ENCODE measurements around the gene PELI2. TPM values are rescaled to one million over a fixed set of nuclear protein-coding genes. Genes with fewer than 3 reads are reported as not detected.

PELI2 gene
- total RNA-seq, 1 donor from 2014 or later, result 40.6 TPM

GRCh38 chr14:56235388-56235787 lies 117.2 kb downstream of the PELI2 start:
- no peak overlapping the region for H3K27ac Mint-ChIP-seq (ENCODE audit: unreplicated experiment)
- H3K27me3 Mint-ChIP-seq (ENCODE audit: unreplicated experiment), result peaks cover 2% of the 10 kb centered on the region
- no peaks in the 10 kb centered on the region for H3K9me3 Mint-ChIP-seq (ENCODE audit: unreplicated experiment)
- peaks cover 11% of the 10 kb centered on the region for H3K36me3 Mint-ChIP-seq (ENCODE audit: low read depth, unreplicated experiment)
- H3K4me1 Mint-ChIP-seq (ENCODE audit: unreplicated experiment), result peaks cover 20% of the 10 kb centered on the region
- no peak overlapping the region for H3K4me3 Mint-ChIP-seq (ENCODE audit: unreplicated experiment)
- TF ChIP-seq CTCF (IDR thresholded peaks at IDR 0.05; ENCODE audit: unreplicated experiment), result no peak
- DNase-seq (ENCODE audit: low spot score), result no peak

- Mint-ChIP-seq H3K4me1 (ENCODE audit: unreplicated experiment) (peaks cover 20% of the 10 kb centered on the region), H3K27me3 (ENCODE audit: unreplicated experiment) (peaks cover 2% of the 10 kb centered on the region), H3K27ac (ENCODE audit: unreplicated experiment) (no peak overlapping the region), H3K4me3 (ENCODE audit: unreplicated experiment) (no peak overlapping the region), H3K36me3 (ENCODE audit: low read depth, unreplicated experiment) (peaks cover 11% of the 10 kb centered on the region), H3K9me3 (ENCODE audit: unreplicated experiment) (no peaks in the 10 kb centered on the region)
- no peak for DNase-seq (ENCODE audit: low spot score)
- TF ChIP-seq CTCF (IDR thresholded peaks at IDR 0.05; ENCODE audit: unreplicated experiment), result no peak
Observed at GRCh38 chr14:56237398-56237797, 119.2 kb downstream of the PELI2 start.

DNA sequence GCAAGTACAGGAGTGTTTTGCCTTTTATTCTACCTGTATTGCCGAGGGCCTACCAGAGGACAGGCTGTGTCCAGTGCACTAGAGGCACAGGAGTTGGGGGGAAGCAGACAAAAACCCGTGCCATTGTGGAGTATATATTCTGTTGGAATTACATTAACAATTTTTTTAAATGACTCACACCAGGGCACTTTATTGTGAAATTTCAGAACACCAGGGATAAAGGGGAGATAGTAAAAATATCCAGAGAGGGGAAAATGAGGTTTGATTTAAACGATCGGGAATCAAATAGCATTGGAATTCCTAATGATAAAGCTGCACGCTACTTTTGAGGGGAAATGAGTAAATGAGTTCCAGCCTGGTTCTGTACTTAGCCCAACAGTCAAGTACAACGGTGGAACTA lies 123.2 kb downstream of the PELI2 start:
- H3K4me1 Mint-ChIP-seq (ENCODE audit: unreplicated experiment), result peaks cover 21% of the 10 kb centered on the region
- H3K27ac Mint-ChIP-seq (ENCODE audit: unreplicated experiment), result no peak overlapping the region
- DNase-seq (ENCODE audit: low spot score), result no peak
- no peaks in the 10 kb centered on the region for H3K9me3 Mint-ChIP-seq (ENCODE audit: unreplicated experiment)
- H3K4me3 Mint-ChIP-seq (ENCODE audit: unreplicated experiment), result no peak overlapping the region
- no peak for TF ChIP-seq CTCF (IDR thresholded peaks at IDR 0.05; ENCODE audit: unreplicated experiment)
- peaks cover 15% of the 10 kb centered on the region for H3K36me3 Mint-ChIP-seq (ENCODE audit: low read depth, unreplicated experiment)
- no peaks in the 10 kb centered on the region for H3K27me3 Mint-ChIP-seq (ENCODE audit: unreplicated experiment)

GRCh38 chr14:56243110-56243509 lies 124.9 kb downstream of the PELI2 start:
- Mint-ChIP-seq H3K27ac (ENCODE audit: unreplicated experiment) (no peak overlapping the region), H3K9me3 (ENCODE audit: unreplicated experiment) (no peaks in the 10 kb centered on the region), H3K36me3 (ENCODE audit: low read depth, unreplicated experiment) (peaks cover 15% of the 10 kb centered on the region), H3K4me1 (ENCODE audit: unreplicated experiment) (peaks cover 10% of the 10 kb centered on the region), H3K4me3 (ENCODE audit: unreplicated experiment) (no peak overlapping the region), H3K27me3 (ENCODE audit: unreplicated experiment) (no peaks in the 10 kb centered on the region)
- no peak for DNase-seq (ENCODE audit: low spot score)
- TF ChIP-seq CTCF (IDR thresholded peaks at IDR 0.05; ENCODE audit: unreplicated experiment), result no peak

DNA sequence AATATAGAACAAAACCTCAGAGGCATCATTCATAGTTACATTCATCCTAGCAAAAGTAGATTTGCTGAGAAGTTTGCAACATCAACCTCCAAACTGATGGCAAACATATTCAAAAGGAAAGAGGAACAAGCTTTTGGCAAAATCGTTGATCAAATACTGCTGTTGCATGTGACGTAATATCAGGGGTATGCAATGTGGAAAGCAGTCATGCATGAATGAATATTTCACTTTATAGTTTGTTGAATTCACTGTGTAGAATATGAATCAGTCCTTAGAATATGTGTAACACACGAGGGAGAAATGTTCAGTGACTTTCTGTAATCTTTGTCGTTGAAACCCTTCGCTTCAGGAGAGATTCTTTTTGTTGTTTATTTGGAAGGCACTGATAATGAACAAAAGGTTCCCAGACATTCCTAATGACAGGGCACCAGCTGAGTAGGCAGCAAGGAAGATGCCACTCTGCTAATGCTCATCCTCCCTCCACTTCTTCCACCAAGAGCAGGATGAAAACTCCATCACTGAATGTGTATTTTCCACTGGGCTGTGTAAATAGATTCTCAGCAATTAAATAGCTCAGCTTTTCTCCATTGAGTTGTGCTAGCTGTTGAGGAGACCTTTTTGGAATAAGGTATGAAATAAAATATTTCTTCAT lies 126.1 kb downstream of the PELI2 start:
- no peak for DNase-seq (ENCODE audit: low spot score)
- Mint-ChIP-seq H3K4me1 (ENCODE audit: unreplicated experiment) (peaks cover 9% of the 10 kb centered on the region), H3K27me3 (ENCODE audit: unreplicated experiment) (peaks cover 3% of the 10 kb centered on the region), H3K27ac (ENCODE audit: unreplicated experiment) (no peak overlapping the region), H3K9me3 (ENCODE audit: unreplicated experiment) (no peaks in the 10 kb centered on the region), H3K4me3 (ENCODE audit: unreplicated experiment) (no peak overlapping the region), H3K36me3 (ENCODE audit: low read depth, unreplicated experiment) (peaks cover 17% of the 10 kb centered on the region)
- TF ChIP-seq CTCF (IDR thresholded peaks at IDR 0.05; ENCODE audit: unreplicated experiment), result no peak

Measured in endothelial cell (in vitro differentiated cells).